Memory B cell (primary cell): ENCODE results near the gene CDC14A.
A peak's percentile ranks its signal among the peaks of the same experiment; 100 is the strongest.

Source experiments
- ATAC-seq: fragments of 150-1000 bp; cut with Tn5 transposase; 2 replicates; pipeline ENCODE4 v1.10.0; 2021; ENCODE audit warnings: low read depth, mild to moderate bottlenecking, moderate library complexity
- DNase-seq, 2 donors: peaks; one replicate each; pipeline ENCODE4 v3.0.0; 2022; ENCODE audit warnings: low spot score in 2 of 2
- H3K27ac Mint-ChIP-seq: one replicate; pipeline ENCODE4 v1.8.0; 2022; ENCODE audit warnings: mild to moderate bottlenecking, moderate library complexity, mixed read lengths
- H3K27me3 Mint-ChIP-seq: one replicate; pipeline ENCODE4 v1.8.0; 2022; ENCODE audit warnings: mixed read lengths
- H3K36me3 Mint-ChIP-seq: one replicate; pipeline ENCODE4 v1.8.0; 2022; ENCODE audit warnings: mild to moderate bottlenecking, mixed read lengths
- H3K4me1 Mint-ChIP-seq: one replicate; pipeline ENCODE4 v1.8.0; 2022; ENCODE audit warnings: mixed read lengths
- H3K4me3 Mint-ChIP-seq: one replicate; pipeline ENCODE4 v1.8.0; 2022; ENCODE audit warnings: mild to moderate bottlenecking, moderate library complexity, mixed read lengths
- H3K9me3 Mint-ChIP-seq: one replicate; pipeline ENCODE4 v1.8.0; 2022; ENCODE audit warnings: mixed read lengths

Gene CDC14A

GRCh38 chr1:100346387-100346786, 5.9 kb upstream of the CDC14A start:
- DNase-seq (no peak), ATAC-seq (no peak)
- Mint-ChIP-seq H3K4me3 (no peak overlapping the region), H3K27ac (no peak overlapping the region), H3K4me1 (peaks cover 3% of the 10 kb centered on the region), H3K36me3 (no peaks in the 10 kb centered on the region), H3K27me3 (no peaks in the 10 kb centered on the region), H3K9me3 (no peaks in the 10 kb centered on the region)

GRCh38 chr1:100347009-100347966, 5.0 kb upstream of the CDC14A start:
- DNase-seq: no peak
- no peaks in the 10 kb centered on the region for H3K9me3 Mint-ChIP-seq
- peaks cover 3% of the 10 kb centered on the region for H3K4me1 Mint-ChIP-seq
- no peaks in the 10 kb centered on the region for H3K36me3 Mint-ChIP-seq
- no peak for ATAC-seq
- no peak overlapping the region for H3K27ac Mint-ChIP-seq
- H3K4me3 Mint-ChIP-seq: no peak overlapping the region
- H3K27me3 Mint-ChIP-seq: no peaks in the 10 kb centered on the region

GRCh38 chr1:100348549-100349144, 3.7 kb upstream of the CDC14A start:
- Mint-ChIP-seq H3K27me3 (no peaks in the 10 kb centered on the region), H3K4me3 (no peak overlapping the region), H3K4me1 (peaks cover 11% of the 10 kb centered on the region), H3K9me3 (no peaks in the 10 kb centered on the region), H3K36me3 (no peaks in the 10 kb centered on the region), H3K27ac (no peak overlapping the region)
- ATAC-seq: no peak
- no peak for DNase-seq

- H3K4me3 Mint-ChIP-seq: no peak overlapping the region
- no peak for ATAC-seq
- no peaks in the 10 kb centered on the region for H3K9me3 Mint-ChIP-seq
- DNase-seq: no peak
- no peak overlapping the region for H3K27ac Mint-ChIP-seq
- peaks cover 15% of the 10 kb centered on the region for H3K4me1 Mint-ChIP-seq
- H3K36me3 Mint-ChIP-seq: no peaks in the 10 kb centered on the region
- no peaks in the 10 kb centered on the region for H3K27me3 Mint-ChIP-seq
Observed at GRCh38 chr1:100349246-100349645, 3.1 kb upstream of the CDC14A start.

GRCh38 chr1:100350787-100351094, 1.6 kb upstream of the CDC14A start:
- no peaks in the 10 kb centered on the region for H3K9me3 Mint-ChIP-seq
- no peak for ATAC-seq
- H3K4me3 Mint-ChIP-seq: peak overlapping the region; percentile 96
- H3K36me3 Mint-ChIP-seq: peaks cover 1% of the 10 kb centered on the region
- H3K4me1 Mint-ChIP-seq: peaks cover 26% of the 10 kb centered on the region
- peak overlapping the region; percentile 96 for H3K27ac Mint-ChIP-seq
- no peak for DNase-seq
- no peaks in the 10 kb centered on the region for H3K27me3 Mint-ChIP-seq

- Mint-ChIP-seq H3K4me3 (peak overlapping the region; percentile 96), H3K9me3 (no peaks in the 10 kb centered on the region), H3K27ac (peak overlapping the region; percentile 96), H3K4me1 (peaks cover 29% of the 10 kb centered on the region), H3K36me3 (peaks cover 4% of the 10 kb centered on the region), H3K27me3 (no peaks in the 10 kb centered on the region)
- DNase-seq (peak; percentile 65 to 75), ATAC-seq (peak; percentile 61)
Observed at GRCh38 chr1:100351095-100351887, 1.0 kb upstream of the CDC14A start.

GRCh38 chr1:100353071-100353801, 930 bp downstream of the CDC14A start:
- Mint-ChIP-seq H3K4me1 (peaks cover 36% of the 10 kb centered on the region), H3K27me3 (no peaks in the 10 kb centered on the region), H3K27ac (peak overlapping the region; percentile 96), H3K36me3 (peaks cover 4% of the 10 kb centered on the region), H3K4me3 (peak overlapping the region; percentile 96), H3K9me3 (no peaks in the 10 kb centered on the region)
- DNase-seq: peak; percentile 37 to 48
- ATAC-seq: peak; percentile 20

GRCh38 chr1:100353988-100354387, 1.7 kb downstream of the CDC14A start:
- DNase-seq (no peak), ATAC-seq (no peak)
- Mint-ChIP-seq H3K27ac (peak overlapping the region; percentile 96), H3K4me1 (peaks cover 40% of the 10 kb centered on the region), H3K9me3 (no peaks in the 10 kb centered on the region), H3K36me3 (peaks cover 4% of the 10 kb centered on the region), H3K4me3 (peak overlapping the region; percentile 96), H3K27me3 (no peaks in the 10 kb centered on the region)

GRCh38 chr1:100354971-100355394, 2.7 kb downstream of the CDC14A start:
- peak overlapping the region; percentile 22 for H3K4me3 Mint-ChIP-seq
- DNase-seq (no peak), ATAC-seq (no peak)
- H3K27ac Mint-ChIP-seq: peak overlapping the region; percentile 15
- H3K27me3 Mint-ChIP-seq: no peaks in the 10 kb centered on the region
- peaks cover 43% of the 10 kb centered on the region for H3K4me1 Mint-ChIP-seq
- peaks cover 4% of the 10 kb centered on the region for H3K36me3 Mint-ChIP-seq
- H3K9me3 Mint-ChIP-seq: no peaks in the 10 kb centered on the region

GRCh38 chr1:100358210-100358609, 5.9 kb downstream of the CDC14A start:
- Mint-ChIP-seq H3K4me3 (no peak overlapping the region), H3K9me3 (no peaks in the 10 kb centered on the region), H3K36me3 (peaks cover 17% of the 10 kb centered on the region), H3K27me3 (no peaks in the 10 kb centered on the region), H3K27ac (no peak overlapping the region), H3K4me1 (peaks cover 49% of the 10 kb centered on the region)
- ATAC-seq: peak; percentile 51
- no peak for DNase-seq

- DNase-seq: no peak
- H3K36me3 Mint-ChIP-seq: peaks cover 17% of the 10 kb centered on the region
- no peaks in the 10 kb centered on the region for H3K9me3 Mint-ChIP-seq
- no peaks in the 10 kb centered on the region for H3K27me3 Mint-ChIP-seq
- peaks cover 42% of the 10 kb centered on the region for H3K4me1 Mint-ChIP-seq
- H3K27ac Mint-ChIP-seq: peak overlapping the region; percentile 32
- ATAC-seq: peak; percentile 35
- no peak overlapping the region for H3K4me3 Mint-ChIP-seq
Observed at GRCh38 chr1:100359139-100359538, 6.8 kb downstream of the CDC14A start.

- Mint-ChIP-seq H3K27ac (peak overlapping the region; percentile 10), H3K27me3 (no peaks in the 10 kb centered on the region), H3K36me3 (peaks cover 13% of the 10 kb centered on the region), H3K4me1 (peaks cover 39% of the 10 kb centered on the region), H3K9me3 (no peaks in the 10 kb centered on the region), H3K4me3 (no peak overlapping the region)
- DNase-seq (no peak), ATAC-seq (no peak)
Observed at GRCh38 chr1:100360790-100361510, 8.6 kb downstream of the CDC14A start.

- Mint-ChIP-seq H3K9me3 (no peaks in the 10 kb centered on the region), H3K27ac (peak overlapping the region; percentile 10), H3K4me3 (no peak overlapping the region), H3K36me3 (peaks cover 13% of the 10 kb centered on the region), H3K27me3 (no peaks in the 10 kb centered on the region), H3K4me1 (peaks cover 40% of the 10 kb centered on the region)
- ATAC-seq: no peak
- no peak for DNase-seq
Observed at GRCh38 chr1:100361511-100362089, 9.3 kb downstream of the CDC14A start.
